Mucosa of rectum (tissue), 2 donors: ENCODE results near the gene MICAL2.

Source experiments
- H3K27ac ChIP-seq, 2 donors: one replicate each; pipeline ENCODE4 v1.7.0; 2013; ENCODE audit warnings: inconsistent platforms in 2 of 2, low read depth in 2 of 2, low read length in 2 of 2
- H3K27me3 ChIP-seq, 2 donors: one replicate each; pipeline ENCODE4 v1.7.0; 2013; ENCODE audit warnings: low read length in 2 of 2; ENCODE audit not compliant: control insufficient read depth in 2 of 2, insufficient read depth in 2 of 2
- H3K36me3 ChIP-seq, 2 donors: one replicate each; pipeline ENCODE4 v1.7.0; 2013; ENCODE audit warnings: low read length in 2 of 2; ENCODE audit not compliant: control insufficient read depth in 2 of 2, insufficient read depth in 2 of 2
- H3K4me1 ChIP-seq, 2 donors: one replicate each; pipeline ENCODE4 v1.7.0; 2013; ENCODE audit warnings: low read length in 2 of 2, mild to moderate bottlenecking in 1 of 2; ENCODE audit not compliant: control insufficient read depth in 2 of 2, insufficient read depth in 2 of 2
- H3K4me3 ChIP-seq, 2 donors: one replicate each; pipeline ENCODE4 v1.7.0; 2013; ENCODE audit warnings: low read length in 2 of 2
- H3K9ac ChIP-seq, 2 donors: one replicate each; pipeline ENCODE4 v1.7.0; 2013; ENCODE audit warnings: low read length in 2 of 2, low read depth in 1 of 2, mild to moderate bottlenecking in 1 of 2
- H3K9me3 ChIP-seq, 2 donors: one replicate each; pipeline ENCODE4 v1.7.0; 2013; ENCODE audit warnings: low read length in 2 of 2; ENCODE audit not compliant: control insufficient read depth in 2 of 2
- donor health status: healthy.
- donor health status: Normal muscosa, but diverticular disease.

MICAL2 gene

DNA sequence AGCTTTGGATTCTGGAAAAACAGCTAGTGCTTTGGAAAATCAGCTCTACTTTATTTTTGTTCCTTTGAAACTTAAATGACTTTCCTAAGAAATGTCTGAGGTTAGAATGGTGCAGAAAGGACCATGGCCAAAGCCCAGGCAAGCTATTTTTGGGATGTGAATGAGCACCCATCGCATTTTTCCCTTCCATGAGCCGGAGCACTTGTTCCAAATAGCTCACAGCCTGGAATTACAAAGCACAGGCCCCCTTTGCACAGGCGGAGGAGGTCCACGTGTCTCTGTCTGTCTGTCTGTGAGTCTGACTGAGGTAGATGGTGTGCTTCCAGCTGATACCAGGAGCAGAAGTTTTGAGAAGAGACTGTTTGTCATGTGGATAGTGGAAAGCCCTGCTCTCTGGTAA lies 50.7 kb downstream of the MICAL2 start:
- Histone ChIP-seq H3K4me1 (peaks cover 52 to 89% of the 10 kb centered on the region in 2 donors), H3K4me3 (no peak overlapping the region)

GRCh38 chr11:12161603-12162350 lies 51.4 kb downstream of the MICAL2 start:
- no peaks in the 10 kb centered on the region for H3K27me3 ChIP-seq
- H3K9ac ChIP-seq: no peak overlapping the region
- H3K9me3 ChIP-seq: no peaks in the 10 kb centered on the region
- H3K4me3 ChIP-seq: no peak overlapping the region
- peaks cover 55 to 90% of the 10 kb centered on the region in 2 donors for H3K4me1 ChIP-seq
- H3K36me3 ChIP-seq: peaks cover 13 to 17% of the 10 kb centered on the region in 2 donors
- H3K27ac ChIP-seq: peak overlapping the region; percentile 70 to 92

More for the DNA sequence above, 50.7 kb downstream of the MICAL2 start:
- Histone ChIP-seq H3K9me3 (no peaks in the 10 kb centered on the region), H3K27ac (peak overlapping the region; percentile 61 to 70), H3K9ac (peak overlapping the region in 1 of 2 donors; percentile 2), H3K27me3 (no peaks in the 10 kb centered on the region), H3K36me3 (peaks cover 16 to 17% of the 10 kb centered on the region in 2 donors)

GRCh38 chr11:12162652-12163051 lies 52.3 kb downstream of the MICAL2 start:
- Histone ChIP-seq H3K27ac (peak overlapping the region; percentile 92 to 93), H3K27me3 (no peaks in the 10 kb centered on the region), H3K9me3 (no peaks in the 10 kb centered on the region), H3K36me3 (peaks cover 13 to 17% of the 10 kb centered on the region in 2 donors), H3K4me3 (no peak overlapping the region), H3K9ac (peak overlapping the region in 1 of 2 donors; percentile 55), H3K4me1 (peaks cover 64 to 88% of the 10 kb centered on the region in 2 donors)

DNA sequence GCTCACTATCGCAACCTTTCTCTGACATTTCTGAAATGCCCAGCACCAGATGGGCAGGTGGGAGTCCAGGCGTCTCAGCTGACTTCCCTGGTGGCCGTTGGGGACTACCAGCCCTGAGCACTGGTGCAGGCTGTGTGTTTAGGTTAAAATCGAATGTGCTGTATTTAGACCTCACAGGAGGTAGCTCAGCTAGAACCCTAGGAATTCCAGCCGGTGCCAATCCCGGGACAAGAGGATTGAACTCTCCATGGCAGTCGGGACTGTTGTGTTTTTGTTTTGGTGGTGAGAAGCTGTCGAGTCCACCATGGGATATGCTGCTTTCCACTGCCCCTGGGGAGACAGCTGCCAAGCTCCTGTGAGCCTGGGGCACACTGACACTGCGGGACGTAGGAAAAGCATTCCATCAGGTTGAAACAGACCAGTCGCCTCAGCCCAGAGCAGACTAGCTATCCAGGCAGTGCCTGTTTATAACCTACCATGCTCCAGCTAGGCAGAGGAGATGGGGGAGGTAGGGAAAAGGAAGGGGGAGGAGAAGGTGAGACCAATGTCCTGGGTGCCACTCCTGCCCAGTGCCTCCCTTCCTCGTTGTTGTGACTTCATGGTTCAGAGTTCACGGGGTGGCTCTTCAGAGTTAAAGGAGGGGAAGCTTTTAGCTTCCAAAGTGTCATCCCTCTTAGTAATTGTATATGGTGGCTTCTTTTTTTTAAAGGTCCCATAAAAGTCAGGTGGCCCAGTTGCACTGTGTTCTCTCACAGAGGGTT lies 53.0 kb downstream of the MICAL2 start:
- Histone ChIP-seq H3K36me3 (peaks cover 13 to 21% of the 10 kb centered on the region in 2 donors), H3K9ac (peak overlapping the region in 1 of 2 donors; percentile 55), H3K4me3 (no peak overlapping the region), H3K9me3 (no peaks in the 10 kb centered on the region), H3K4me1 (peaks cover 71 to 93% of the 10 kb centered on the region in 2 donors), H3K27ac (peak overlapping the region; percentile 92 to 93), H3K27me3 (no peaks in the 10 kb centered on the region)

DNA sequence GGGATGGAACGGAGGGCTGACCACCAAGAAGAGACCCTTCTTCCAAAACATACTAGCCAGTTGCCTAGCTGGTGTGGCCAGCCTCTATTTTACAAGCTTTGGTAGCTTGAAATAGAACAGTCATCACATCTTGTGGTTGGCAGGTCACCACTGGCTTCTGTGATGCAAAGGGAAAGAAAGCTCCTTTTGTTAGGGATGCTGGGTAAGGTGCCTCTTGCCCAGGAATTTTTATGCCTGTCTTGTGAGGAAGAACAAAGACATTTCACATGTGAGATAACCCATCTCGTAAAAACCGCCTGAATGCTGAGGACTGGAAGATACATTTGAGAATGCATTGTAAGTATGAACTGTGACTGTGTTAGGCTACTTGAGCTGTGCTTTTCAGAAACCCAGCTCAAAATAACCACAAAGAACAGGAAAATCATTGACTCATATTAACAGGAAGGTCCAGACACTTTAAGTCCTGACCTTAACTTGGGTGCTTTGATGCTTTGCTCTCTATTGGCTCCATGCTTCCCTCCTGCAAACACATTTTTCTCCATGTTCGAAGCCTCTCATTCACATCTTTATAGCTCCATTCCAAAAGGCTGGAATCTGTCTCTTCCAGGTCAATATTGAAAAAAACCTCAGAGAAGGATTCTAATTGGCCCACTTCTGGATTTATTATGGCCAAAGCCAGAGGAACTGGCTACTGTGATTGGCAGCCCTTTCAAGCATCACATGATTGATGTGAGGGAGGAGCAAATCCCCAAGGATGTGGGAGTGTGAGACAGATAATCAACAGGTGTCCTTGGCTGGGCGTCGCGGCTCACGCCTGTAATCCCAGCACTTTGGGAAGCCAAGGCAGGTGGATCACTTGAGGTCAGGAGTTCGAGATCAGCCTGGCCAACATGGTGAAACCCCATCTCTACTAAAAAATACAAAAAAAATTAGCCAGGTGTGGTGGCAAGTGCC lies 53.9 kb downstream of the MICAL2 start:
- Histone ChIP-seq H3K9ac (peak overlapping the region in 1 of 2 donors; percentile 55), H3K27me3 (no peaks in the 10 kb centered on the region), H3K4me1 (peaks cover 65 to 87% of the 10 kb centered on the region in 2 donors), H3K4me3 (no peak overlapping the region), H3K27ac (peak overlapping the region; percentile 92 to 93), H3K36me3 (peaks cover 13 to 21% of the 10 kb centered on the region in 2 donors), H3K9me3 (no peaks in the 10 kb centered on the region)

- Histone ChIP-seq H3K27me3 (no peaks in the 10 kb centered on the region), H3K36me3 (peaks cover 13 to 21% of the 10 kb centered on the region in 2 donors), H3K9ac (peak overlapping the region in 1 of 2 donors; percentile 49), H3K4me3 (no peak overlapping the region), H3K27ac (peak overlapping the region; percentile 49 to 92), H3K9me3 (no peaks in the 10 kb centered on the region), H3K4me1 (peaks cover 55 to 87% of the 10 kb centered on the region in 2 donors)
These were observed 55.0 kb downstream of the MICAL2 start for GRCh38 chr11:12165237-12165875.

DNA sequence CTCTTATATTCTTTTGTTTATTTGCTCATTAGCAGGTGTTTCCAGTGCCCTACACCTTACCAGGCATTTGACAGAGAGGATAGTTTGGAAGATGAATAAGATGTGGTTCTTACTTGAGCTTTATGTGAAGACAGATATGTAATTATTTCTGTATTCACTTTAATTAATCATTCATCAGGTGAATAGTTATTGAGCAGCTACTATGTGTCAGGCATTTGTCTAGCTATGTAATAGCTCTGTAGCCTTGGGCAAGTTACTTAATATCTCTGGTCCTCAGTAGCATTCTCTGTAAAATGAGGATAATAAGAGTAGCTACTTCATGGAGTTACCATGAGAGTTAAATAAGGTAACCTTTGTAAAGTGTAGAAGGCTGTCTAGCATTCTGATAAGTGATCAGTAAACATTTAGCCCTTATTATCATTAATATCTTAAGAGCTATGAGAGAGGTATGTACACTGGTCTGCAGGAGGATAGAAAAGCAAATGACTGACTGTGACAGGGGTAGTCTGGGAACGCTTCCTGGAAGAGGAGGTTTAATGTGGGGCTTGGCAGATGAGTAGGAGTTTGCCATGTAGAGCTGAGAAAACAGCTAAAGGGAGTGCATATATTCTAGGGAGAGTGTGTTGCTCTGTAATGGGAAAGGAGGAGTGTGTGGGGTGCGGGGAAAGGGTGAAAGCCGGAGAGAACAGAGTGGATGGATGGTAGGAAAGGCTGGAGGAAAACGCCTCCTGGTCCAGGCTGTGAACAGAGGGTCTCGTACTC lies 56.1 kb downstream of the MICAL2 start:
- H3K9ac ChIP-seq: peak overlapping the region in 1 of 2 donors; percentile 51
- H3K36me3 ChIP-seq: peaks cover 13 to 21% of the 10 kb centered on the region in 2 donors
- H3K27me3 ChIP-seq: no peaks in the 10 kb centered on the region
- no peaks in the 10 kb centered on the region for H3K9me3 ChIP-seq
- H3K27ac ChIP-seq: peak overlapping the region; percentile 92
- H3K4me1 ChIP-seq: peaks cover 52 to 87% of the 10 kb centered on the region in 2 donors
- no peak overlapping the region for H3K4me3 ChIP-seq

DNA sequence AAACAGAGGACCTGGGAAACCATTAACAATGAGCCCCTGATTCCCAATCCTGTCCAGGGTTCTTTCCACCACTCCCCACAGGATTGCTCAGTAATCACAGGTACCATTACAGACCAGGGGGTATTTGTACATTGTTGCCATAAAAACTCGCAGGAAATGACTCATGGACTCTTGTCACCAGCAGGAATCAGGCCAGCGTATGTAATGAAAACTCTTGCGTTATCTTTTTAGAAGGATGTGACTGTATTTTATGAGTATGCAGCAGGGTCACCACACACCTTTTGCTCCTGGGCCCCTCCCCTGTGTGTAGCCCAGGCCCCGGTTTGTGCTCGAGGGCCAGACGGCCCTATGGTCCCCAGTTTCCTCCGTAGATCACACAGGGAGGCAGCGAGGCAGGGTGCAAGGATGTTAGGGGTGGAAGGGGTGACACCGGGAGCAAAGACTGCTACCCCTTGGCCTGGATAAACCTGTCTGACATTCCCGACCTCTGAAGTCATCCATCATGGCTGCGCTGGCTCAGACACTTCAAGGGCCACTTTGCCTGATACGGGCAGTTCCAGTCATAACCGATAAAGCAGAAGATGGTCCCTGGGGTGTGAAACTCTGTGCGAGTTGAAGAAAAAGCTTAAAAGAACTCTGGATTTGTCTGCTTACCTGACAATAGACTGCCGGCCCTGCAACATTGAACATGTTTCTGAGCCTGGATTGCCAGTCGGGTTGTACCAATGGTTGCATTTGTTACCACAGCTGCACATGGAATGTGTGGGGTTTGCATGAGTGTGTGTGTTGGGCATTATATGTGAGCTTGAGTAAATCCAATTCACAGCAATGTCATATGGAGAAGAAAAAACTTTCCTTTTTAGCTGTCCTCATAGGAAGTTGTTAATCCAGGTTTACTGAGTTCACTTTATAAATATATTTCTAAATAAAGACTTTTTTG lies 56.9 kb downstream of the MICAL2 start:
- Histone ChIP-seq H3K9me3 (no peaks in the 10 kb centered on the region), H3K36me3 (peaks cover 16 to 21% of the 10 kb centered on the region in 2 donors), H3K4me1 (peaks cover 50 to 82% of the 10 kb centered on the region in 2 donors), H3K27me3 (no peaks in the 10 kb centered on the region), H3K27ac (peak overlapping the region; percentile 92), H3K9ac (peak overlapping the region; percentile 60 to 61), H3K4me3 (peak overlapping the region in 1 of 2 donors; percentile 4)
